Measurements from ENCODE around the gene FBXO15.

The FBXO15 gene

GRCh38 chr18:74153377-74153776, 5.7 kb upstream of the FBXO15 start:
- no peak for DNase-seq

- no peak for DNase-seq
Measured at GRCh38 chr18:74152857-74153256, 5.2 kb upstream of the FBXO15 start.

GRCh38 chr18:74152270-74152669, 4.6 kb upstream of the FBXO15 start:
- no peak for DNase-seq

GRCh38 chr18:74149878-74150277, 2.2 kb upstream of the FBXO15 start:
- no peak for DNase-seq

GRCh38 chr18:74148543-74149070, 973 bp upstream of the FBXO15 start:
- no peak for DNase-seq

- no peak for DNase-seq
Measured at GRCh38 chr18:74147491-74147778, 199 bp downstream of the FBXO15 start.

- DNase-seq = no peak
Measured at GRCh38 chr18:74146756-74147155, 878 bp downstream of the FBXO15 start.

GRCh38 chr18:74142252-74142651, 5.4 kb downstream of the FBXO15 start:
- no peak for DNase-seq

GRCh38 chr18:74141667-74142066, 6.0 kb downstream of the FBXO15 start:
- DNase-seq = no peak

- no peak for DNase-seq
Measured at GRCh38 chr18:74140582-74140981, 7.1 kb downstream of the FBXO15 start.

GRCh38 chr18:74139888-74140287, 7.7 kb downstream of the FBXO15 start:
- DNase-seq = no peak

GRCh38 chr18:74139411-74139810, 8.2 kb downstream of the FBXO15 start:
- DNase-seq = no peak

- DNase-seq = no peak
Measured at GRCh38 chr18:74137920-74138538, 9.6 kb downstream of the FBXO15 start.

GRCh38 chr18:74132201-74132600, 15.4 kb downstream of the FBXO15 start:
- no peak for DNase-seq

GRCh38 chr18:74131124-74131523, 16.5 kb downstream of the FBXO15 start:
- DNase-seq = no peak

- no peak for DNase-seq
Measured at GRCh38 chr18:74128159-74128558, 19.5 kb downstream of the FBXO15 start.

GRCh38 chr18:74126684-74127655, 20.7 kb downstream of the FBXO15 start:
- no peak for DNase-seq

- DNase-seq = no peak
Measured at GRCh38 chr18:74124642-74125041, 23.0 kb downstream of the FBXO15 start.

- no peak for DNase-seq
Measured at GRCh38 chr18:74123200-74123599, 24.4 kb downstream of the FBXO15 start.

- peak; percentile 25 to 42 for DNase-seq
Measured at GRCh38 chr18:74116633-74117554, 30.7 kb downstream of the FBXO15 start.

- DNase-seq = no peak
Measured at GRCh38 chr18:74115046-74115445, 32.6 kb downstream of the FBXO15 start.

GRCh38 chr18:74114116-74114515, 33.5 kb downstream of the FBXO15 start:
- DNase-seq = no peak

- DNase-seq = no peak
Measured at GRCh38 chr18:74113711-74114110, 33.9 kb downstream of the FBXO15 start.
